GM12878 (cell line): Measurements from ENCODE around the gene MTRF1. TPM values are rescaled to one million over a fixed set of nuclear protein-coding genes. Genes with fewer than 3 reads are reported as not detected.
A peak's percentile ranks its signal among the peaks of the same experiment; 100 is the strongest.

Experiments
- ATAC-seq: fragments of 200-7000 bp; cut with Tn5 transposase; 3 replicates; pipeline ENCODE4 v1.9.1; 2020; ENCODE audit warnings: mild to moderate bottlenecking, moderate library complexity
- BruUV-seq: library from RNA; stranded (reverse); fragments of 400-500 nt; replicated peaks from 2 replicates; lab custom pipeline; 2021; lab: Mats Ljungman, UMichigan
- CTCF ChIA-PET: fragments of 300-600 bp; sonication (Branson Sonifier 250); formaldehyde crosslinking; extraction: SDS; loops from one replicate; lab custom pipeline; 2021; ENCODE audit warnings: inconsistent platforms; lab: Yijun Ruan, JAX
- POLR2A ChIA-PET: fragments of 350-600 bp; formaldehyde crosslinking; extraction: SDS; loops from one replicate; lab custom pipeline; 2021; ENCODE audit warnings: inconsistent platforms; lab: Charles Lee
- RAD21 ChIA-PET: fragments of 300-600 bp; sonication (Branson Sonifier 250); formaldehyde crosslinking; loops from one replicate; lab custom pipeline; 2023; ENCODE audit warnings: antibody characterized with exemption; ENCODE audit not compliant: unreplicated experiment; lab: Charles Lee
- SMC1A ChIA-PET: fragments of 300-600 bp; sonication (Branson Sonifier 250); formaldehyde crosslinking; loops from one replicate; lab custom pipeline; 2023; ENCODE audit not compliant: unreplicated experiment, uncharacterized antibody; lab: Charles Lee
- DNase-seq: peaks from one replicate; pipeline ENCODE4 v3.0.0-alpha.2; 2011; ENCODE audit warnings: low read depth, low spot score
- FAIRE-seq: peaks from 3 replicates; lab custom pipeline; 2011; peaks lifted over from hg19 to GRCh38; lab: Jason Lieb, UNC
- H2AFZ ChIP-seq: 2 replicates; pipeline ENCODE4 v1.6.0; 2011; ENCODE audit warnings: low read depth, low read length, control low read depth; ENCODE audit not compliant: control insufficient read depth
- H3K27ac ChIP-seq: 2 replicates; pipeline ENCODE4 v1.5.1; 2011; ENCODE audit warnings: control low read depth; ENCODE audit not compliant: control insufficient read depth, insufficient read depth
- H3K27me3 ChIP-seq, 2 experiments: replicated peaks in 1 of 2; 2 replicates each; pipeline versions ENCODE4 v1.6.0 to v1.6.1; 2011; ENCODE audit warnings: low read length in 1 of 2; ENCODE audit not compliant: control insufficient read depth in 2 of 2, insufficient read depth in 2 of 2
- H3K36me3 ChIP-seq, 2 experiments: 2 replicates each; pipeline ENCODE4 v1.5.1; 2011; ENCODE audit warnings: low read length in 1 of 2; ENCODE audit not compliant: control insufficient read depth in 2 of 2, insufficient read depth in 2 of 2
- H3K4me1 ChIP-seq: 2 replicates; pipeline ENCODE4 v1.6.1; 2011; ENCODE audit warnings: mild to moderate bottlenecking, low read length, moderate library complexity, mixed read lengths; ENCODE audit not compliant: control insufficient read depth, insufficient read depth
- H3K4me2 ChIP-seq: 2 replicates; pipeline ENCODE4 v1.6.0; 2011; ENCODE audit warnings: control low read depth; ENCODE audit not compliant: control insufficient read depth, insufficient read depth
- H3K4me3 ChIP-seq: fragments of 200-600 bp; sonication (generic); 2 replicates; pipeline ENCODE4 v1.5.1; 2016
- H3K79me2 ChIP-seq: 2 replicates; pipeline ENCODE4 v1.6.0; 2011; ENCODE audit warnings: low read length; ENCODE audit not compliant: control insufficient read depth, insufficient read depth
- H3K9ac ChIP-seq: 2 replicates; pipeline ENCODE4 v1.8.0; 2011; ENCODE audit warnings: low read length, control low read depth, mixed read lengths; ENCODE audit not compliant: control insufficient read depth, insufficient read depth
- H3K9me3 ChIP-seq: replicated peaks from 3 replicates; pipeline ENCODE4 v1.5.1; 2011; ENCODE audit warnings: mild to moderate bottlenecking, low read length; ENCODE audit not compliant: control insufficient read depth, insufficient read depth
- H4K20me1 ChIP-seq: 2 replicates; pipeline ENCODE4 v1.6.0; 2011; ENCODE audit not compliant: control insufficient read depth, insufficient read depth
- CHD1 ChIP-seq: IDR thresholded peaks from 2 replicates; pipeline ENCODE4 v1.6.1; 2012; ENCODE audit warnings: low read depth, low read length, improper control_type of control experiment
- CTCF ChIP-seq, 3 experiments: IDR thresholded peaks in 2 of 3; conservative IDR thresholded peaks in 1 of 3; 2 replicates each; pipeline ENCODE4 v1.5.1; 2011; ENCODE audit warnings: low read depth in 3 of 3, low read length in 3 of 3, mild to moderate bottlenecking in 3 of 3, control low read depth in 2 of 3, moderate library complexity in 2 of 3, inconsistent platforms in 1 of 3, mixed read lengths in 1 of 3; ENCODE audit not compliant: control insufficient read depth in 2 of 3, insufficient read depth in 1 of 3; ENCODE audit errors: extremely low read depth in 1 of 3
- HDAC6 ChIP-seq: fragments of 200-600 bp; sonication (generic); IDR thresholded peaks from one replicate; pipeline ENCODE4 v1.8.0; 2017; ENCODE audit warnings: antibody characterized with exemption; ENCODE audit not compliant: unreplicated experiment
- MXI1 ChIP-seq: fragments of 150-350 bp; IDR thresholded peaks from 2 replicates; pipeline ENCODE4 v1.6.1; 2011; ENCODE audit warnings: low read depth, mild to moderate bottlenecking, inconsistent platforms, low read length, improper control_type of control experiment
- RCOR1 ChIP-seq: conservative IDR thresholded peaks from 2 replicates; pipeline ENCODE4 v1.6.1; 2012; ENCODE audit warnings: low read depth, low read length, improper control_type of control experiment
- STAT1 ChIP-seq: fragments of 450-650 bp; conservative IDR thresholded peaks from 2 replicates; pipeline ENCODE4 v1.6.1; 2014; ENCODE audit warnings: antibody characterized with exemption, mild to moderate bottlenecking
- YY1 ChIP-seq: IDR thresholded peaks from 2 replicates; pipeline ENCODE4 v1.6.1; 2011; ENCODE audit warnings: low read depth, mild to moderate bottlenecking, low read length
- WGBS: methylation state at CpG from one replicate; pipeline ENCODE4 v1.1.6; 2016; ENCODE audit warnings: low lambda C conversion rate; ENCODE audit not compliant: insufficient replicate concordance, insufficient coverage; ENCODE audit errors: missing lambda C conversion rate; 5-methylcytosine and 5-hydroxymethylcytosine counted together
- in situ Hi-C: fragments of 300-500 bp; cut with MboI; formaldehyde crosslinking; loops from 9 replicates; pipeline ENCODE4 v1.14.3; 2018; ENCODE audit warnings: mixed read lengths
- intact Hi-C: fragments of 100-400 bp; cut with micrococcal nuclease; formaldehyde crosslinking; loops from one replicate; pipeline ENCODE4 v1.14.2; 2022; ENCODE audit not compliant: unreplicated experiment
- polyA plus RNA-seq, 11 experiments: library from polyadenylated mRNA; depleted of rRNA in 4 of 11; unstranded in 6 of 11; stranded (reverse) in 5 of 11; fragments of >200 nt; fragmentation: Nextera tagmentation in 4 of 11; fragmentation: Illumina TruSeq in 1 of 11; extraction: Ambion mirVana in 4 of 11; extraction: Trizol in 1 of 11; gene quantifications; 1 replicate in 1 of 11; 2 replicates in 10 of 11; pipeline versions ENCODE4 v1.2.1 to v1.2.3, GENCODE V29; 2011 to 2016; ENCODE audit warnings: inconsistent platforms in 2 of 11, missing spikeins in 2 of 11, low read depth in 1 of 11
- total RNA-seq, 4 experiments: library from RNA; depleted of rRNA in 3 of 4; stranded (reverse); fragments of >200 nt in 3 of 4; fragmentation: Illumina TruSeq in 1 of 4; extraction: Trizol in 1 of 4; gene quantifications; 2 replicates each; pipeline versions ENCODE4 v1.2.1 to v1.2.3, GENCODE V29; 2013 to 2021
- TF ChIP-seq, protein P1 (sequence below): fragments of 450-650 bp; IDR thresholded peaks from 2 replicates; pipeline ENCODE4 v1.6.1; 2017; ENCODE audit warnings: antibody characterized with exemption, mild to moderate bottlenecking, moderate library complexity
- TF ChIP-seq, protein P2 (sequence below): fragments of 450-650 bp; IDR thresholded peaks from 2 replicates; pipeline ENCODE4 v1.6.1; 2018; ENCODE audit warnings: mild to moderate bottlenecking, low read depth, moderate library complexity; ENCODE audit not compliant: partially characterized antibody
- TF ChIP-seq, protein P3 (sequence below): fragments of 150-350 bp; IDR thresholded peaks from 2 replicates; pipeline ENCODE4 v1.6.1; 2014; ENCODE audit warnings: mild to moderate bottlenecking, low read depth, low read length

MTRF1 gene
- total and polyA plus RNA-seq, 10 of the 15 experiments (the other 5 are each of a cell fraction or from before 2014, with no cell fraction given), result 12.1 to 33.7 (median 20.6) TPM

- peak; percentile 77 to 86 (median 77) for TF ChIP-seq CTCF (IDR thresholded peaks at IDR 0.05 in 2 of 3, conservative IDR thresholded peaks at IDR 0.05 in 1 of 3; ENCODE audit: control insufficient read depth in 2 of 3, extremely low read depth in 1 of 3, insufficient read depth in 1 of 3, low read depth in 3 of 3, low read length in 3 of 3)
- TF ChIP-seq YY1, result peak; percentile 20; the same call in 1 of the 2 replicates
Measured at GRCh38 chr13:41222259-41222852, 41.0 kb downstream of the MTRF1 start (continued).

DNA sequence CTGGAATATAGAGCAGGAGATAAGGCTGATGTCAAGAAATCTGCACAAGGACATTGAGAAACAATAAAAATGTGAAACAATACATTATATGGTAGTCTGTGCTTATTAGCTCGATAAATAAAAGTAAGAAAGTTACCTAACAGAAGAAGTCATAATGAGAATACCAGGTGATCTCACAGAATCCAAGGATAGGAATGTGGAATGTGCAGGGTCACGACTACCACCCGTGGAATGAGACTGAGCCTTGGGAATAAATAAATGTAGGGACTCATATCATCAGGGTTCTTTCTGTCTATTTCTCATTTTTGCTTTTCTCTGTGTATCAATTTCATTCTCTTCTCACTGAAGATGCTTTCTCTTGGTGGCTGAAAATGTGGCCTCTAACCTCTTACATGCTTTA is 43.0 kb downstream of the MTRF1 start:
- H3K4me2 ChIP-seq, result no peak overlapping the region
- no peak overlapping the region for H3K4me3 ChIP-seq
- H2AFZ ChIP-seq, result no peak overlapping the region
- intact Hi-C loops (no loop called here), in situ Hi-C loops (loop anchor here (5.0 kb wide), 1 partner anchor 148 kb away; no protein-coding TSS in a partner anchor)
- ChIA-PET POLR2A (interaction anchor here (0.7 to 0.8 kb wide), 2 partner anchors 166 to 1677 kb away, joined by 3 to 6 read pairs; no protein-coding TSS in a partner anchor), CTCF (interaction anchor here (0.6 to 4.8 kb wide), 6 partner anchors 22 to 166 kb away, joined by 3 to 45 read pairs (median 4); no protein-coding TSS in a partner anchor), RAD21 (interaction anchor here (1.7 kb wide), 1 partner anchor 12 kb away, joined by 9 read pairs; no protein-coding TSS in a partner anchor), SMC1A (interaction anchor here (1.3 to 2.1 kb wide), 3 partner anchors 12 to 165 kb away, joined by 3 to 9 read pairs (median 6); no protein-coding TSS in a partner anchor)
- ATAC-seq (no peak), DNase-seq (no peak), FAIRE-seq (no peak)
- H3K27me3 ChIP-seq, result no peaks in the 10 kb centered on the region
- H3K9ac ChIP-seq, result no peak overlapping the region
- no peaks in the 10 kb centered on the region for H4K20me1 ChIP-seq
- H3K79me2 ChIP-seq, result no peaks in the 10 kb centered on the region
- H3K36me3 ChIP-seq, result peaks cover 0 to 9% of the 10 kb centered on the region in 2 experiments
- 96% methylated on average over 3 of the region's 3 CpGs for WGBS
- no peaks in the 10 kb centered on the region for H3K4me1 ChIP-seq
- H3K9me3 ChIP-seq, result no peaks in the 10 kb centered on the region
- BruUV-seq, result no TSS peak
- no peak overlapping the region for H3K27ac ChIP-seq
- TF ChIP-seq, protein P1, sequence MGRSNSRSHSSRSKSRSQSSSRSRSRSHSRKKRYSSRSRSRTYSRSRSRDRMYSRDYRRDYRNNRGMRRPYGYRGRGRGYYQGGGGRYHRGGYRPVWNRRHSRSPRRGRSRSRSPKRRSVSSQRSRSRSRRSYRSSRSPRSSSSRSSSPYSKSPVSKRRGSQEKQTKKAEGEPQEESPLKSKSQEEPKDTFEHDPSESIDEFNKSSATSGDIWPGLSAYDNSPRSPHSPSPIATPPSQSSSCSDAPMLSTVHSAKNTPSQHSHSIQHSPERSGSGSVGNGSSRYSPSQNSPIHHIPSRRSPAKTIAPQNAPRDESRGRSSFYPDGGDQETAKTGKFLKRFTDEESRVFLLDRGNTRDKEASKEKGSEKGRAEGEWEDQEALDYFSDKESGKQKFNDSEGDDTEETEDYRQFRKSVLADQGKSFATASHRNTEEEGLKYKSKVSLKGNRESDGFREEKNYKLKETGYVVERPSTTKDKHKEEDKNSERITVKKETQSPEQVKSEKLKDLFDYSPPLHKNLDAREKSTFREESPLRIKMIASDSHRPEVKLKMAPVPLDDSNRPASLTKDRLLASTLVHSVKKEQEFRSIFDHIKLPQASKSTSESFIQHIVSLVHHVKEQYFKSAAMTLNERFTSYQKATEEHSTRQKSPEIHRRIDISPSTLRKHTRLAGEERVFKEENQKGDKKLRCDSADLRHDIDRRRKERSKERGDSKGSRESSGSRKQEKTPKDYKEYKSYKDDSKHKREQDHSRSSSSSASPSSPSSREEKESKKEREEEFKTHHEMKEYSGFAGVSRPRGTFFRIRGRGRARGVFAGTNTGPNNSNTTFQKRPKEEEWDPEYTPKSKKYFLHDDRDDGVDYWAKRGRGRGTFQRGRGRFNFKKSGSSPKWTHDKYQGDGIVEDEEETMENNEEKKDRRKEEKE, result no peak
- TF ChIP-seq CHD1 (no peak), MXI1 (no peak), RCOR1 (no peak), HDAC6 (no peak), STAT1 (no peak)
- TF ChIP-seq, protein P2, sequence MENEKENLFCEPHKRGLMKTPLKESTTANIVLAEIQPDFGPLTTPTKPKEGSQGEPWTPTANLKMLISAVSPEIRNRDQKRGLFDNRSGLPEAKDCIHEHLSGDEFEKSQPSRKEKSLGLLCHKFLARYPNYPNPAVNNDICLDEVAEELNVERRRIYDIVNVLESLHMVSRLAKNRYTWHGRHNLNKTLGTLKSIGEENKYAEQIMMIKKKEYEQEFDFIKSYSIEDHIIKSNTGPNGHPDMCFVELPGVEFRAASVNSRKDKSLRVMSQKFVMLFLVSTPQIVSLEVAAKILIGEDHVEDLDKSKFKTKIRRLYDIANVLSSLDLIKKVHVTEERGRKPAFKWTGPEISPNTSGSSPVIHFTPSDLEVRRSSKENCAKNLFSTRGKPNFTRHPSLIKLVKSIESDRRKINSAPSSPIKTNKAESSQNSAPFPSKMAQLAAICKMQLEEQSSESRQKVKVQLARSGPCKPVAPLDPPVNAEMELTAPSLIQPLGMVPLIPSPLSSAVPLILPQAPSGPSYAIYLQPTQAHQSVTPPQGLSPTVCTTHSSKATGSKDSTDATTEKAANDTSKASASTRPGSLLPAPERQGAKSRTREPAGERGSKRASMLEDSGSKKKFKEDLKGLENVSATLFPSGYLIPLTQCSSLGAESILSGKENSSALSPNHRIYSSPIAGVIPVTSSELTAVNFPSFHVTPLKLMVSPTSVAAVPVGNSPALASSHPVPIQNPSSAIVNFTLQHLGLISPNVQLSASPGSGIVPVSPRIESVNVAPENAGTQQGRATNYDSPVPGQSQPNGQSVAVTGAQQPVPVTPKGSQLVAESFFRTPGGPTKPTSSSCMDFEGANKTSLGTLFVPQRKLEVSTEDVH, result no peak
- TF ChIP-seq, protein P3, sequence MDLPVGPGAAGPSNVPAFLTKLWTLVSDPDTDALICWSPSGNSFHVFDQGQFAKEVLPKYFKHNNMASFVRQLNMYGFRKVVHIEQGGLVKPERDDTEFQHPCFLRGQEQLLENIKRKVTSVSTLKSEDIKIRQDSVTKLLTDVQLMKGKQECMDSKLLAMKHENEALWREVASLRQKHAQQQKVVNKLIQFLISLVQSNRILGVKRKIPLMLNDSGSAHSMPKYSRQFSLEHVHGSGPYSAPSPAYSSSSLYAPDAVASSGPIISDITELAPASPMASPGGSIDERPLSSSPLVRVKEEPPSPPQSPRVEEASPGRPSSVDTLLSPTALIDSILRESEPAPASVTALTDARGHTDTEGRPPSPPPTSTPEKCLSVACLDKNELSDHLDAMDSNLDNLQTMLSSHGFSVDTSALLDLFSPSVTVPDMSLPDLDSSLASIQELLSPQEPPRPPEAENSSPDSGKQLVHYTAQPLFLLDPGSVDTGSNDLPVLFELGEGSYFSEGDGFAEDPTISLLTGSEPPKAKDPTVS, result no peak
